HG02938 (cell line): ENCODE measurements around the gene BICDL2.

Experiments used
- ATAC-seq: cut with Tn5 transposase; IDR thresholded peaks from one replicate; pipeline ENCODE4 v1.9.1; 2021; ENCODE audit warnings: mild to moderate bottlenecking, moderate library complexity; ENCODE audit not compliant: unreplicated experiment

BICDL2 gene

DNA sequence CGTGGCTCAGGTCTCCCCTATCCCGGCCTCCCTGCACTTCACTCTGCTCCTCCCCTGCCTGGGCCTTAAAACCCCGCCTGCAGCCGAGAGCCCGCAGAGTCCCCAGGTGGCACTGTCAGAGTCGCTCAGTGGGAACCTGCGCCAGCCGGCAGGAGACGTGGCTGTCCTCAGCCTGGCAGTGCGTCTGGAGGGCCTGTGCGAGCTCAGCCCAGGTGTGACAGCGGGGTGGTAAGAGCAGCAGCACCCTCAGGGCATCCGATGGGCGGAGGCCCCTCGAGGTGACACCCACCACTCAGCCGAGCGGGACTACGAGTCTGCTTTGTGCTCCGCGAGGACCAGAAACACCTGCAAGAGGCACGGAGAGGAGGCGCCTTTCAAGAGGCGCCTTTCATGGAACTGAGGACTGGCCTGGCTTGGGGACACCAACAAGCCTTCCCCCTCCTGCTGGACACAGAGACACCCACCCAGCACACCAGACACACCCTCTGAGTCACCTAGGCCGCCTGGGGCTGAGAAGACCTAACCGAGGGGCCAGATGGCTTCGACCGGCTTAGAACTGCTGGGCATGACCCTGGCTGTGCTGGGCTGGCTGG lies 23.8 kb downstream of the BICDL2 start, which contains the start of gene CLDN9:
Gene CLDN9 (plus strand): TSS at position 96 of the 593 bp plus-strand sequence. CDS start 440 bp downstream, at position 536.
- ATAC-seq: no peak

DNA sequence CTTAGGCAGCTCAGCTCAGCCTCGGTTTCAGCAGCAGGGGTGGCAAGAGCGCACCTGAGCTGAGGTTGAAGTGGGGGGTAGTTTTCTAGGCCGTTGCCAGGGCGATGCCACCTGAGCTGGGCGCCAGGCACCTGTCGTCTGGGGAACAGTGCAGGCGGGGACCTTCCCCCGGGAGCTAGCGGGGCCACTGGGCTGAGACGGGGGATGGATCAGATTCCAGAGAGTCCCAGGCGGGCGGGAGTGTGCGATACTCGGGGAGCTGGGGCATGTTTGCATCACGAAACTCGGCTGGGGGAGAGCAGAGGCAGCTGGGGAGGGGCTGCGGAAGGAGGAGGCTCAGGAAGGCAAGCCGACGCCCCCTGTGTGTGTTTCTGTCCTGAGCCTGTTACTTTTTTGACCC lies 24.5 kb downstream of the BICDL2 start:
- no peak for ATAC-seq

DNA sequence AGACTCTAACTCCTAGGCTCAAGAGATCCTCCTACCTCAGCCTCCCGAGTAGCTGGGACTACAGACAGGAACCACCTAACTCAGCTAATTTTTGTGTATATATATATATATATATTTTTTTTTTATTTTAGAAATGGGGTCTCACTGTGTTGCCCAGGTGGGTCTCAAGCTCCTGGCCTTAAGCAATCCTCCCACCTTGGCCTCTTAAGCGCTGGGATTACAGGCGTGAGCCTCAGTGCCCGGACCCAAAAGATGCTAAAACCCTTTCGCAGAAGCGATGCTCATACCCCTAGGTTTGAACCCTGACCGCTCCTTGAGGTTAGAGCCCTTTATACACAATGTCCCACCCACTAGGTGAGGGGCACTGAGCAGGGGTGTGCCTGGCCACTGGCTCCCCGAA lies 26.2 kb downstream of the BICDL2 start:
- ATAC-seq: no peak

- no peak for ATAC-seq
Observed at GRCh38 chr16:3009568-3010390, 27.0 kb downstream of the BICDL2 start.

DNA sequence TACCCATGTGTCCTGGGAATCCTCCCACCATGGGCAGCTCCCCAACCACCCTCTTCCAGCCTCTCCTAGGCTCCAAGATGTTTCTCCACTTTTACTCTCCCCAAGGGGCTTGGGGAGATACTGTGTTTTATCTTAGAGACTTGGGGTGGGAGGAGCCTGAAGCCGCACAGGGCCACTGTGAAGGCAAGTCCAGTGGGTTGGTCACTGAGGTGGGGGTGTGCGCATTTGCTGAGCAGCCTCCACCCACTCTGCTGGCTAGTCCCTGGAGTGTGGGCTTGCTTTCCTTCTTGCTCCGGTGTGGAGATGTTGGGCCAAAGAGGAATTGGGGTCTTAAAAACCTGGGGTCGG lies 28.1 kb downstream of the BICDL2 start:
- no peak for ATAC-seq

- no peak for ATAC-seq
Observed at GRCh38 chr16:3007957-3008689, 28.6 kb downstream of the BICDL2 start.

DNA sequence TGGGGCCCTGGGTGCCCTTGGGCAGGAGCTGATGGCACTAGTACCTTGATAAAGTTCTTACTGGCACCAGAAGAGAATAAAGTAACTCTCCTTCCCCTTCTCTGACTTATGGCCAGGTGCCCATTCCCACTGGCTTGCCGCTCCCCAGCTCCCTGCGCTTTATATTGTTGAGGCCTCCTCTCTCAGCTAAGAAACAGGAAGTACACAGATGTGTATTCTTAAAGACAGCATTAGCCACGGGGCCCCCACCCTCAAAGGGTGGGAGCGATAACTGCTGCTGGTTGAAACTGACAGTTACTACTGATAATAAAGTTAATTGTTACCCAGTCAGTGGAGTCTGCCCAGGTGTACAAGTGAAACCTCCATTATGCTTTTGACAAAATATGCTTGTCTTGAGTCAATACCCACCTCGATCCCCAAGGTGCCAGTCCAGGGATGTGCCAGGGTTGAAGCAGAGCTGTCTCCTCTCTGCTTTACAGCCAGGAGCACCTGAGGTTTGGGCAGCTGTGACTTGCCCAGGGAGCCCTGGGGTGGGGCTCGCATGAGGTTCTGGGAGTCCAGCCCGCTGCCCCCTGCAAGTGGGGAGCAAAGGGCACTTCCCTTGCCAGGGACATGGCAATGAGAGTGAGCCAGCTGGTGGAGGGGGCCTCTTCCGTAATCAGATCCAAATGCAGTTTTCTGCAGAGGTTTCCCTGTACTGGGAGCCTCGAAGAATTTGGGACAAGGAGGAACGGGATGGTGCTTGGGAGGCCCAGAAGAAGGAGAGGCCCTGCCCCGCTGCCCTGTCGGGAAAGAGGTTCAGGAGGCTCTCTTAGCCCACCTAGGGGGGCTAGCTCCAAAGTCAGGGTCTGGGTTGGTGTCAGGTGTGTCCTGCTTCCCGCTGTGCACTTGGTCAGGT lies 29.4 kb downstream of the BICDL2 start:
- ATAC-seq: no peak

- no peak for ATAC-seq
Observed at GRCh38 chr16:3004781-3005284, 31.9 kb downstream of the BICDL2 start.

- ATAC-seq: no peak
Observed at GRCh38 chr16:3004319-3004718, 32.4 kb downstream of the BICDL2 start.

GRCh38 chr16:3003582-3004270 lies 33.0 kb downstream of the BICDL2 start:
- peak; percentile 93 for ATAC-seq

- ATAC-seq: no peak
Observed at GRCh38 chr16:3001316-3001715, 35.4 kb downstream of the BICDL2 start.

GRCh38 chr16:3000540-3000939 lies 36.2 kb downstream of the BICDL2 start:
- ATAC-seq: no peak

DNA sequence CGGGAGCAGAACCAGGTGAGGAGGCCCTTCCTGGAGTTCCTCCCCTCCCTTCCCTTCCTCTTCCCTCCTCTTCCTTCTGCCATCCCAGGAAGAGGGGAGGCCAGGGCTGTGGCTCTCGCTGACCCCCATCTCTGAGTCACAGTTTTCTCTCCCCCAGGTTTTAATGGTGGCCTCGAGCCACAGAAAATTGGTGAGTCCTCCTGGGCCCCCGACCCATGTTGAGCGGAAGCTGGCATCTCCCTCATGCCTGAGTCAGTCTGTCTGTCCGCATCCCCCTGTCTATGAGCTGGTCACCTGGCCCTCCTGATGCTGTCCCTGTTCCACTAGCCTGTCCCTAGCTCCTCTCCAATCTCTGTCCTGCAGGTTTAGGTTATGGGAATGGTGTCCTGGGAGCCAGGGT lies 36.8 kb downstream of the BICDL2 start:
- ATAC-seq: no peak

- ATAC-seq: no peak
Observed at GRCh38 chr16:2996298-2996697, 40.4 kb downstream of the BICDL2 start.

GRCh38 chr16:2992383-2993081 lies 44.2 kb downstream of the BICDL2 start:
- no peak for ATAC-seq

GRCh38 chr16:2991566-2992261 lies 45.0 kb downstream of the BICDL2 start:
- ATAC-seq: no peak

GRCh38 chr16:2990891-2991290 lies 45.9 kb downstream of the BICDL2 start:
- ATAC-seq: no peak

DNA sequence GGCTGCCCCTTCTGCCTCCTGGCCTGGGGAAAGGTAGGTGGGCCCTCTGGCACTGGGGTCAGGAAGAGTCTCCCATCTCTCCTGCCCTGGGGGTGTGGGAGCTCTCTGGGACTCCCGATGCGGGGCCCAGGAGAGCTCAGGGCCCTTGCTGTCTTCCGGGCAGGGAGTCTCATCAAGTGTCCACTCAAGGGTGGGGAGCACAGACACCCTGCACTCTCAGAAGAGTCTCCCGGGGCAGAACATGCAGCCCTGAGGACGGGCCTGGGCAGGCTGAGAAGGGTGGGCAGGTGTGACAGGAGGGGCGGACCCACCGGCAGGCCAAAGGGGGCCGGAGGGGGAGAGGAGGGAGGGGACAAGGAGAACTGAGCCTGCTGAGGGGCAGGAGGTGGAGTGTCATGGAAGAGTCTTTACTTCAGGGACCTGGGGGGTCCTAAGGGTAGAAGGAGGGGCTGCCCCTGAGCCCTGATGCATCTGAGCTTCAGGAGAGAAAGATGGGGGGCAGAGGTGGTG lies 48.1 kb downstream of the BICDL2 start:
- no peak for ATAC-seq

DNA sequence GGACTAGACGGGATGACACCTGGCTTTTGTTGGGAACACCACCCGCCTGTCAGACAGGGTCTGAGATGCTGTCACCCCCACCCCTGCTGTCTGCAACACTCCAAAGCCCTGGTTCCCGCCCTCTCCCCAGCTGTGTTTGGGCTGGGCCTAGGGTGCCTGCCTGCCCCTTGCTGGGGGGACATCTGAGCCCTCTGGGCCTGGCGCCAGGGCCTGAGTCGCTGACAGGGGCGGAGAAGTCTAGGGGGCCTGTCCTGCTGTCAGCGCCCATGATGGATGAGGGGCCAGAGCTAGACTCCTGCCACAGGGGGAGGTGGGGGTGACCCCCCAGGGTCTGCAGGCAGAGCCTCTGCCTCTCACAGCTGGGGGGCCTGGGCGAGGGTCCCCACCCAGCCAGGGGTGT lies 48.9 kb downstream of the BICDL2 start:
- no peak for ATAC-seq
